ENCODE measurements around the gene RNF220.

DNA sequence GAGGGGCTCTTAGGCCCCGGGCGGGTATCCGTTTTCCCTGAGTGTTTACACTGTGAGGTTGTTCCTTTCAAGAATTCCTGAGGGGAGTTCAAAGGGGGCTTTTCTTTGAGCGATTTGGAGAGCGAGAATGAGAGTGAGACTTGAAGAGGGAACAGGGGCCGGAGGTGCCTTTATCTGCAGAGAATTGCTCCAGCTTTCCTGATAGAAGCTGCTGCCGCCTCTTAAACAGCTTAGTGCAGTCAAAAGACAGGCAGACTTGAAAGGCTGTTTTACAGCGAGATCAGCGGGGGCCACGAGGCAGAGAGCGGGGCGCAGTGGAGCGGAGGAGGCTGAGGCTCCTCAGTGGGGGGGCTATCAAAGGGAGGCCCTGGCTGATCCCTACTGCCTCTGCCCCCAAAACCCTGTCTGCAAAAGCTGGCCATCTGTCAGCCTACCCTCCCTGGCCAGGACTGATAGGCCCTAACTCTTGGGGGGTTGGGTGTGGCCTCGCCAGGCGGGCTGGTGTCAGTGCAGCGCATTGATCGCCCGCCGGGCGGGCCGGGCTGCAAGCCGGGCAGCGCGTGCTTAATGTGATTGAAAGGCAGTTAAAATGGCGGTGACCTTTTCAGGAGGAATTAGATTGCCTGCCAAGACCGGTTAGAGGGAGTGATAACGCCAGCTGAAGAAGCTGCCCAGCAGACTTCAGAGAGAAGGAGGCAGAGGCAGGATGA lies 232.8 kb downstream of the RNF220 start:
- no peak for TF ChIP-seq JUND (IDR thresholded peaks at IDR 0.05)
- TF ChIP-seq, protein P1, sequence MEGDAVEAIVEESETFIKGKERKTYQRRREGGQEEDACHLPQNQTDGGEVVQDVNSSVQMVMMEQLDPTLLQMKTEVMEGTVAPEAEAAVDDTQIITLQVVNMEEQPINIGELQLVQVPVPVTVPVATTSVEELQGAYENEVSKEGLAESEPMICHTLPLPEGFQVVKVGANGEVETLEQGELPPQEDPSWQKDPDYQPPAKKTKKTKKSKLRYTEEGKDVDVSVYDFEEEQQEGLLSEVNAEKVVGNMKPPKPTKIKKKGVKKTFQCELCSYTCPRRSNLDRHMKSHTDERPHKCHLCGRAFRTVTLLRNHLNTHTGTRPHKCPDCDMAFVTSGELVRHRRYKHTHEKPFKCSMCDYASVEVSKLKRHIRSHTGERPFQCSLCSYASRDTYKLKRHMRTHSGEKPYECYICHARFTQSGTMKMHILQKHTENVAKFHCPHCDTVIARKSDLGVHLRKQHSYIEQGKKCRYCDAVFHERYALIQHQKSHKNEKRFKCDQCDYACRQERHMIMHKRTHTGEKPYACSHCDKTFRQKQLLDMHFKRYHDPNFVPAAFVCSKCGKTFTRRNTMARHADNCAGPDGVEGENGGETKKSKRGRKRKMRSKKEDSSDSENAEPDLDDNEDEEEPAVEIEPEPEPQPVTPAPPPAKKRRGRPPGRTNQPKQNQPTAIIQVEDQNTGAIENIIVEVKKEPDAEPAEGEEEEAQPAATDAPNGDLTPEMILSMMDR (IDR thresholded peaks at IDR 0.05) = no peak
- TF ChIP-seq, protein P2, sequence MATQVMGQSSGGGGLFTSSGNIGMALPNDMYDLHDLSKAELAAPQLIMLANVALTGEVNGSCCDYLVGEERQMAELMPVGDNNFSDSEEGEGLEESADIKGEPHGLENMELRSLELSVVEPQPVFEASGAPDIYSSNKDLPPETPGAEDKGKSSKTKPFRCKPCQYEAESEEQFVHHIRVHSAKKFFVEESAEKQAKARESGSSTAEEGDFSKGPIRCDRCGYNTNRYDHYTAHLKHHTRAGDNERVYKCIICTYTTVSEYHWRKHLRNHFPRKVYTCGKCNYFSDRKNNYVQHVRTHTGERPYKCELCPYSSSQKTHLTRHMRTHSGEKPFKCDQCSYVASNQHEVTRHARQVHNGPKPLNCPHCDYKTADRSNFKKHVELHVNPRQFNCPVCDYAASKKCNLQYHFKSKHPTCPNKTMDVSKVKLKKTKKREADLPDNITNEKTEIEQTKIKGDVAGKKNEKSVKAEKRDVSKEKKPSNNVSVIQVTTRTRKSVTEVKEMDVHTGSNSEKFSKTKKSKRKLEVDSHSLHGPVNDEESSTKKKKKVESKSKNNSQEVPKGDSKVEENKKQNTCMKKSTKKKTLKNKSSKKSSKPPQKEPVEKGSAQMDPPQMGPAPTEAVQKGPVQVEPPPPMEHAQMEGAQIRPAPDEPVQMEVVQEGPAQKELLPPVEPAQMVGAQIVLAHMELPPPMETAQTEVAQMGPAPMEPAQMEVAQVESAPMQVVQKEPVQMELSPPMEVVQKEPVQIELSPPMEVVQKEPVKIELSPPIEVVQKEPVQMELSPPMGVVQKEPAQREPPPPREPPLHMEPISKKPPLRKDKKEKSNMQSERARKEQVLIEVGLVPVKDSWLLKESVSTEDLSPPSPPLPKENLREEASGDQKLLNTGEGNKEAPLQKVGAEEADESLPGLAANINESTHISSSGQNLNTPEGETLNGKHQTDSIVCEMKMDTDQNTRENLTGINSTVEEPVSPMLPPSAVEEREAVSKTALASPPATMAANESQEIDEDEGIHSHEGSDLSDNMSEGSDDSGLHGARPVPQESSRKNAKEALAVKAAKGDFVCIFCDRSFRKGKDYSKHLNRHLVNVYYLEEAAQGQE (IDR thresholded peaks at IDR 0.05; ENCODE audit: low read depth, low read length) = no peak

All from SK-N-SH (cell line).